ENCODE data around the gene TPK1. TPM values are rescaled to one million over a fixed set of nuclear protein-coding genes. Genes with fewer than 3 reads are reported as not detected.

TPK1 gene
- total RNA-seq, 2 donors from 2014 or later: 20.3 to 21.7 TPM

- no peaks in the 10 kb centered on the region for H3K9me3 ChIP-seq (ENCODE audit: control insufficient read depth, low read length, poor library complexity, severe bottlenecking)
- H3K27me3 Mint-ChIP-seq: no peaks in the 10 kb centered on the region
- ATAC-seq (no peak), DNase-seq (no peak)
- no peaks in the 10 kb centered on the region for H3K4me1 Mint-ChIP-seq
- H3K36me3 Mint-ChIP-seq (ENCODE audit: low read depth): peaks cover 7% of the 10 kb centered on the region
- no peak overlapping the region for H3K27ac Mint-ChIP-seq
- H3K4me3 Mint-ChIP-seq: no peak overlapping the region
Measured at GRCh38 chr7:144720710-144721109, 115.1 kb downstream of the TPK1 start.

DNA sequence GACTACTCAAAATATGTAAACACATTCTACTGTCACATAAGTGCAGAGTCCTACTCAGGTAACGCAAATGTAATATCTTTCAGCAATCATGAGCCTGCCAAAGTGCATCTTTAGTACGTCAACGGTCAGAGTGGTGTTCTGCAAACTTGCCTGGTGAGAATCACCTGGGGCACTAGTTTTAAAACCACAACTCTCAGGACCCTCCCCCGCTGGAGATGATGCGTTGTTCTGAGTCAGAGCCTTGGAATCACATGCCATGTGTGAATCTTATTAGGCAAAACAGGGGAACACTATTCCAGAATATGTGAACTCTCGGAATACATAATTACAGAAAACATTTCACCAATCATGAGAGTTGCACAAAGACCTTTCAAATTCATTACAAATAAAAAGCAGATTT, 115.7 kb downstream of the TPK1 start:
- H3K27me3 Mint-ChIP-seq: no peaks in the 10 kb centered on the region
- H3K9me3 ChIP-seq (ENCODE audit: control insufficient read depth, low read length, poor library complexity, severe bottlenecking): no peaks in the 10 kb centered on the region
- H3K4me3 Mint-ChIP-seq: no peak overlapping the region
- no peak overlapping the region for H3K27ac Mint-ChIP-seq
- ATAC-seq (no peak), DNase-seq (no peak)
- H3K36me3 Mint-ChIP-seq (ENCODE audit: low read depth): peaks cover 7% of the 10 kb centered on the region
- peaks cover under 1% of the 10 kb centered on the region for H3K4me1 Mint-ChIP-seq

GRCh38 chr7:144717720-144718119, 118.1 kb downstream of the TPK1 start:
- H3K27me3 Mint-ChIP-seq: no peaks in the 10 kb centered on the region
- H3K27ac Mint-ChIP-seq: no peak overlapping the region
- peaks cover 9% of the 10 kb centered on the region for H3K4me1 Mint-ChIP-seq
- DNase-seq (no peak), ATAC-seq (no peak)
- H3K36me3 Mint-ChIP-seq (ENCODE audit: low read depth): peaks cover 7% of the 10 kb centered on the region
- no peak overlapping the region for H3K4me3 Mint-ChIP-seq
- no peaks in the 10 kb centered on the region for H3K9me3 ChIP-seq (ENCODE audit: control insufficient read depth, low read length, poor library complexity, severe bottlenecking)

DNA sequence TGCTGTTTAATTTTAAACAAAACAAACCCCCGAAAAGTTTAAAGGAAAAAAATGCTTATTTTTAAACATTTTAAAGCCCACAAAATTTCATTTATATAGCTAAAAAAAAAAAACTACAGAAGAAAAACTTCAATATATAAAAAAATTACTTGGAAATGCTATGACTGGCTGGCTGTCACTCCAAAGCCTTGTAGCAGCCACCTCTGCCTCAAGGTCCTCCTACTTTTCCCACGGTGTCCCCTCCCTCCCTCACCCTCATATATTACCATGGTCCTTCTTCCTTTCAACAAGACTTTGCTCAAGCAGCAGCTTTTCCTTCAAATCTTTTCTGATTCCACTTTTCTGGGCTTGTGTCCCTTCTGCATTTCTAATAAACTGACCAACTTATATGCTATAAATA, 122.0 kb downstream of the TPK1 start:
- H3K4me1 Mint-ChIP-seq: peaks cover 9% of the 10 kb centered on the region
- H3K27me3 Mint-ChIP-seq: no peaks in the 10 kb centered on the region
- no peak for ATAC-seq
- no peak for DNase-seq
- H3K9me3 ChIP-seq (ENCODE audit: control insufficient read depth, low read length, poor library complexity, severe bottlenecking): no peaks in the 10 kb centered on the region
- H3K36me3 Mint-ChIP-seq (ENCODE audit: low read depth): peaks cover 6% of the 10 kb centered on the region
- no peak overlapping the region for H3K4me3 Mint-ChIP-seq
- no peak overlapping the region for H3K27ac Mint-ChIP-seq

- no peaks in the 10 kb centered on the region for H3K27me3 Mint-ChIP-seq
- H3K4me1 Mint-ChIP-seq: peaks cover 9% of the 10 kb centered on the region
- DNase-seq: no peak
- H3K4me3 Mint-ChIP-seq: no peak overlapping the region
- H3K9me3 ChIP-seq (ENCODE audit: control insufficient read depth, low read length, poor library complexity, severe bottlenecking): no peaks in the 10 kb centered on the region
- peaks cover 2% of the 10 kb centered on the region for H3K36me3 Mint-ChIP-seq (ENCODE audit: low read depth)
- H3K27ac Mint-ChIP-seq: no peak overlapping the region
- no peak for ATAC-seq
Measured at GRCh38 chr7:144710791-144711190, 125.1 kb downstream of the TPK1 start.

DNA sequence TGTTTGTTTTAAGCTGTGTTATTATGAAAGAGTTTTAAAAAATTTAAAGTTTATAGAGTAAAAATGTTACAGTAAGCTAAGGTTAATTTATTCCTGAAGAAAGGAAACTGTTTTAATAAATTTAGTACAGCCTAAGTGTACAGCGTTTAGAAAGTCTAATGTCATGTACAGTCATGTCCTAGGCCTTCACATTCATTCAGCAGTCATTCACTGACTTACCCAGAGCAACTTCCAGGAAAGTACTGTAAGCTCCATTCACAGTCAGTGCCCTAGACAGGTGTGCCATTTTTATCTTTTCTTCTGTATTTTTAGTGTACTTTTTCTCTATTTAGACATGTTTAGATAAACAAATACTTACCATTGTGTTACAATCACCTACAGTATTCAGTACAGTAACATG, 126.8 kb downstream of the TPK1 start:
- no peaks in the 10 kb centered on the region for H3K9me3 ChIP-seq (ENCODE audit: control insufficient read depth, low read length, poor library complexity, severe bottlenecking)
- Mint-ChIP-seq H3K27ac (no peak overlapping the region), H3K4me1 (peaks cover 2% of the 10 kb centered on the region), H3K36me3 (ENCODE audit: low read depth) (peaks cover 5% of the 10 kb centered on the region), H3K4me3 (no peak overlapping the region), H3K27me3 (no peaks in the 10 kb centered on the region)
- no peak for DNase-seq
- ATAC-seq: no peak

GRCh38 chr7:144691240-144691639, 144.6 kb downstream of the TPK1 start:
- DNase-seq (no peak), ATAC-seq (no peak)
- no peak overlapping the region for H3K4me3 Mint-ChIP-seq
- peaks cover 4% of the 10 kb centered on the region for H3K36me3 Mint-ChIP-seq (ENCODE audit: low read depth)
- no peaks in the 10 kb centered on the region for H3K27me3 Mint-ChIP-seq
- no peaks in the 10 kb centered on the region for H3K9me3 ChIP-seq (ENCODE audit: control insufficient read depth, low read length, poor library complexity, severe bottlenecking)
- peaks cover 2% of the 10 kb centered on the region for H3K4me1 Mint-ChIP-seq
- no peak overlapping the region for H3K27ac Mint-ChIP-seq

GRCh38 chr7:144682581-144683280, 153.1 kb downstream of the TPK1 start:
- Mint-ChIP-seq H3K27ac (no peak overlapping the region), H3K27me3 (no peaks in the 10 kb centered on the region), H3K36me3 (ENCODE audit: low read depth) (no peaks in the 10 kb centered on the region), H3K4me1 (peaks cover 12% of the 10 kb centered on the region), H3K4me3 (no peak overlapping the region)
- no peaks in the 10 kb centered on the region for H3K9me3 ChIP-seq (ENCODE audit: control insufficient read depth, low read length, poor library complexity, severe bottlenecking)
- ATAC-seq: no peak
- no peak for DNase-seq

GRCh38 chr7:144676492-144676891, 159.4 kb downstream of the TPK1 start:
- Mint-ChIP-seq H3K27me3 (no peaks in the 10 kb centered on the region), H3K4me1 (peaks cover 10% of the 10 kb centered on the region), H3K27ac (no peak overlapping the region), H3K36me3 (ENCODE audit: low read depth) (peaks cover 3% of the 10 kb centered on the region), H3K4me3 (no peak overlapping the region)
- ATAC-seq (no peak), DNase-seq (no peak)
- H3K9me3 ChIP-seq (ENCODE audit: control insufficient read depth, low read length, poor library complexity, severe bottlenecking): no peaks in the 10 kb centered on the region

DNA sequence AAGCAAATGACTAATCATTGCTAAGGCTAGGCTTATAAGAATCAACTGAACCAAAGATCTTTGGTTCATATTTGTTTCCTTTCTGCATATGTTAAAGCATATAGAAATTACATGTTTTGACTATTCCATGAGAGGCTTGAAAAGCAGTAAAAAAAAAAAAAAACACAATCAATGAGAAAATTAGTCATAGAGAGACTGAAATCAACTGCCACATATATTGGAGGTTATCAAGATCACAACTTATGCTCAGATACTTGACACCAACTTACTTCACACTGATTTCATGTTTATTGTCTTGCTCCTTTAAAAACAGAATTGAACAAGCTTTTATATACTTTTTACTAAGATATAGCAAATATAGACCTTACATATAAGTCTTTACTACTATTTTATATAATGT, 161.3 kb downstream of the TPK1 start:
- Mint-ChIP-seq H3K27me3 (no peaks in the 10 kb centered on the region), H3K27ac (no peak overlapping the region), H3K4me1 (peaks cover 8% of the 10 kb centered on the region), H3K4me3 (no peak overlapping the region), H3K36me3 (ENCODE audit: low read depth) (peaks cover 3% of the 10 kb centered on the region)
- DNase-seq (no peak), ATAC-seq (no peak)
- no peaks in the 10 kb centered on the region for H3K9me3 ChIP-seq (ENCODE audit: control insufficient read depth, low read length, poor library complexity, severe bottlenecking)

DNA sequence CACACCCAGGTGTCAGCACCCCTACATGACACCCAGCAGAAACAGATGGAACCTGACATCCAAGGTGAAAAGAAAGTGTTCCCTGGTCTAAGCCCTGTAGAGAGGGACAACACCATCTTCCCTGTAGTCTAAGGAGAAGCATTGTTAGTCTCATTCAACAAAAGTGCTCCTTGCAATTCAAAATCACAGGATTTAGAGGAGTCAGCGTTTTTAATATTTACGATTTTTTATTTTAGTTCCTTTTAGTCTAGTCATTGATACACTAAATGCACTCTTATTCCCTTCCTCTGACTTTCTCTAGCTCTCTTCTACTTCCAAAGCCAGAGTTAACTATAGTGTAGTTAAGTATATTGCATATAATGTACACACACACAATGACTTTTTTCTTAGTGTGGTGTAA, 163.0 kb downstream of the TPK1 start:
- Mint-ChIP-seq H3K27me3 (no peaks in the 10 kb centered on the region), H3K4me1 (peaks cover 2% of the 10 kb centered on the region), H3K27ac (no peak overlapping the region), H3K4me3 (no peak overlapping the region), H3K36me3 (ENCODE audit: low read depth) (peaks cover 3% of the 10 kb centered on the region)
- H3K9me3 ChIP-seq (ENCODE audit: control insufficient read depth, low read length, poor library complexity, severe bottlenecking): no peaks in the 10 kb centered on the region
- ATAC-seq: no peak
- DNase-seq: no peak

GRCh38 chr7:144671429-144671828, 164.4 kb downstream of the TPK1 start:
- Mint-ChIP-seq H3K27ac (no peak overlapping the region), H3K27me3 (no peaks in the 10 kb centered on the region), H3K4me1 (peaks cover 2% of the 10 kb centered on the region), H3K4me3 (no peak overlapping the region), H3K36me3 (ENCODE audit: low read depth) (no peaks in the 10 kb centered on the region)
- ATAC-seq: no peak
- DNase-seq: no peak
- H3K9me3 ChIP-seq (ENCODE audit: control insufficient read depth, low read length, poor library complexity, severe bottlenecking): no peaks in the 10 kb centered on the region

GRCh38 chr7:144670218-144670617, 165.6 kb downstream of the TPK1 start:
- peaks cover 2% of the 10 kb centered on the region for H3K4me1 Mint-ChIP-seq
- H3K9me3 ChIP-seq (ENCODE audit: control insufficient read depth, low read length, poor library complexity, severe bottlenecking): no peaks in the 10 kb centered on the region
- DNase-seq (no peak), ATAC-seq (no peak)
- H3K4me3 Mint-ChIP-seq: no peak overlapping the region
- H3K27me3 Mint-ChIP-seq: no peaks in the 10 kb centered on the region
- H3K36me3 Mint-ChIP-seq (ENCODE audit: low read depth): no peaks in the 10 kb centered on the region
- H3K27ac Mint-ChIP-seq: no peak overlapping the region

DNA sequence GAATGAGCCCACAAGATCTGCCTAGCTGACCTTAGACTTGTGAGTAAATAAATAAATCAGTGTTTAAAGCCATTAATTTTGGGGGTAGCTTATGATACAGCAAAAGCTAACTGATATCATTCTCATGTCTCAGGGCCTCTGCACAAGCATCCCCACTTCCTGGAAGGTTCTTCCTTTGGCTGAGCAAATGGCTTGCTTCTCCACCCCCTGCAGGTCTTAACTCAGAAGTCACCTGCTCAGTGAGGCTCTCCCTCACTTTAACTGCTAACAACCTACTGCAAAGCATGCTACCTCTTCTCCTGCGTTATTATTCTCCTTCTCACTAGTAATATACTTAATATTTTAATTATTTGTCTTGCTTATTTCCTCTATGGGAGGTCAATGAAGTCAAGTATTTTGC, 167.3 kb downstream of the TPK1 start:
- no peaks in the 10 kb centered on the region for H3K36me3 Mint-ChIP-seq (ENCODE audit: low read depth)
- DNase-seq (no peak), ATAC-seq (no peak)
- H3K27me3 Mint-ChIP-seq: no peaks in the 10 kb centered on the region
- peaks cover 2% of the 10 kb centered on the region for H3K4me1 Mint-ChIP-seq
- no peak overlapping the region for H3K27ac Mint-ChIP-seq
- H3K9me3 ChIP-seq (ENCODE audit: control insufficient read depth, low read length, poor library complexity, severe bottlenecking): no peaks in the 10 kb centered on the region
- no peak overlapping the region for H3K4me3 Mint-ChIP-seq
